Measurements from ENCODE around the gene SVOP. TPM values are rescaled to one million over a fixed set of nuclear protein-coding genes. Genes with fewer than 3 reads are reported as not detected.
"Not testable (repeated sequence)": the region's sequence is repeated elsewhere in the genome, so short reads cannot be mapped to it uniquely, and the experiment has no call there.

Gene SVOP
- total and polyA plus RNA-seq, 2 of the 4 experiments (the other 2 are of a cell fraction) = not detected

DNA sequence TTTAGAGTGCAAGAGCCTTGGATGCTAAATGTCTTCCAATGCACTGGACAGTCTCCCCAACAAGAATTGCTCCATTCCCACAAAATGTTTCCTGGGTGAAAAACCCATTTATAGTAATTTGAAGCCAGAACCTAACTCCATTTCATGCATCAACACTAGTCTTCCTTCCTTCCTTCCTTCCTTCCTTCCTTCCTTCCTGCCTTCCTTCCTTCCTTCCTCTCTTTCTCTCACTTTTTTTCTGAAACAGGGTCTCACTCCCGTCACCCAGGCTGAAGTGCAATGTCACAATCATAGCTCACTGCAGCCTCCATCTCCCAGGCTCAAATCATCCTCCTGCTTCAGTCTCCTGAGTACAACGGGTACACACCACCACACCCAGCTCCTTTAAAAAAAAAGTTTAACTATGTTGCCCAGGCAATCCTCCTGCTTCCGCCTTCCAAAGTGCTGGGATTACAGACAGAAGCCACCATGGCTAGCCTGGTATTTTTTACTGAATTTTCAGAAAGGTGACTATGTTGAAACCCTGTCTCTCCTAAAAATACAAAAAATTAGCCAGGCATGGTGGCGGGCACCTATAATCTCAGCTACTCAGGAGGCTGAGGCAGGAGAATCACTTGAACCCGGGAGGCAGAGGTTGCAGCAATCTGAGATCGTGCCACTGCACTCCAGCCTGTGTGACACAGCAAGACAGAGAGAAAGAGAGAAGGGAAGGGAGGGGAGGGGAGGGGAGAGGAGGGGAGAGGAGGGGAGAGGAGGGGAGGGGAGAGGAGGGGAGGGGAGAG lies 161.5 kb downstream of the SVOP start:
- H2AK9ac ChIP-seq (replicated peaks; ENCODE audit: low read depth, low read length, poor library complexity); H3K56ac ChIP-seq (ENCODE audit: extremely low read depth, insufficient read depth, low read length); H3K27ac ChIP-seq (ENCODE audit: insufficient read depth, low read length); H3K9me1 ChIP-seq (ENCODE audit: insufficient read depth, low read length); ATAC-seq (ENCODE audit: low read depth); DNase-seq; H2BK5ac ChIP-seq (ENCODE audit: low read depth, low read length, poor library complexity, severe bottlenecking); H3K4me3 ChIP-seq (ENCODE audit: insufficient read depth, low read depth, low read length); H4K5ac ChIP-seq (ENCODE audit: low read depth, low read length); H4K91ac ChIP-seq (ENCODE audit: insufficient read depth, low read depth, low read length); H3K27me3 ChIP-seq (ENCODE audit: control insufficient read depth, insufficient read depth, low read length); BruUV-seq (replicated peaks); H3K9me3 ChIP-seq (ENCODE audit: control insufficient read depth, insufficient read depth, low read length); H2BK20ac ChIP-seq (ENCODE audit: low read depth, low read length); H3K14ac ChIP-seq (replicated peaks; ENCODE audit: low read depth, low read length); H3K18ac ChIP-seq (ENCODE audit: low read depth, low read length); H3K36me3 ChIP-seq (ENCODE audit: control insufficient read depth, insufficient read depth, low read length); dilution Hi-C loops (cut with HindIII; ENCODE audit: low sequenced_read_pairs, unreplicated experiment); H3K9ac ChIP-seq (ENCODE audit: low read depth, low read length): not testable (repeated sequence)
- peak overlapping the region; percentile 70; the same call in 1 of the 2 replicates for H2AK5ac ChIP-seq (ENCODE audit: low read depth, low read length)
- ChIA-PET POLR2A (ENCODE audit: unreplicated experiment) (interaction anchor here (0.6 kb wide), 1 partner anchor 144 kb away, joined by 3 read pairs; no protein-coding TSS in a partner anchor), CTCF (interaction anchor here (1.3 kb wide), 1 partner anchor 55 kb away, joined by 3 read pairs; no protein-coding TSS in a partner anchor)
- 0 out of 3 replicates have a peak overlapping the region, but pooled peaks have one; percentile 34 for H2BK15ac ChIP-seq (ENCODE audit: low read depth, low read length)
- H3K79me1 ChIP-seq (ENCODE audit: low read depth in 1 of 2, low read length in 2 of 2) = peaks cover 9 to 19% of the 10 kb centered on the region in 2 experiments; a peak in 3 of 4 replicates
- in situ Hi-C loops (cut with MboI; ENCODE audit: low sequenced_read_pairs) (loop anchor here (10.0 kb wide), 1 partner anchor 135 kb away; no protein-coding TSS in a partner anchor), intact Hi-C loops (cut with micrococcal nuclease) (loop anchor here (2.0 to 10.0 kb wide), 2 partner anchors 91 to 235 kb away; partner anchors contain the start of genes ALKBH2 and UNG)
- peak overlapping the region; percentile 78; the same call in 1 of the 2 replicates for H3K4ac ChIP-seq (ENCODE audit: low read depth, low read length)
- WGBS, 2 experiments (ENCODE audit: extremely low coverage in 2 of 2, insufficient read length in 1 of 2) = 80% methylated on average over 2 of the region's 6 CpGs; no CpG with 5 or more reads in 1 of the 2 experiments
- H4K8ac ChIP-seq (ENCODE audit: low read depth in 2 of 2, low read length in 2 of 2) = peak overlapping the region; percentile 65 to 76; a peak in 2 of 4 replicates
- peak overlapping the region; percentile 53; the same call in 1 of the 2 replicates for H2BK120ac ChIP-seq (ENCODE audit: low read depth, low read length)
- peak overlapping the region; percentile 16; the same call in 1 of the 2 replicates for H3K23ac ChIP-seq (ENCODE audit: low read depth, low read length)
- H4K20me1 ChIP-seq (ENCODE audit: insufficient read depth, low read length) = peaks cover 24% of the 10 kb centered on the region
- peak overlapping the region; percentile 79 for H2AFZ ChIP-seq (replicated peaks; ENCODE audit: low read length, poor library complexity)
- peak overlapping the region; percentile 41; the same call in 1 of the 2 replicates for H3K4me2 ChIP-seq (ENCODE audit: low read depth, low read length)
- H3K4me1 ChIP-seq (ENCODE audit: control insufficient read depth, insufficient read depth, low read length) = peaks cover 15% of the 10 kb centered on the region
